Lower leg skin (tissue), 4 donors: ENCODE results near the gene C12orf75. TPM values are rescaled to one million over a fixed set of nuclear protein-coding genes. Genes with fewer than 3 reads are reported as not detected.

ENCODE experiments used
- DNase-seq, 2 donors: peaks; one replicate each; pipeline ENCODE4 v3.0.0-alpha.2; 2019; ENCODE audit warnings: low spot score in 2 of 2
- H3K4me3 ChIP-seq: fragments of 200-600 bp; sonication (generic); 2 replicates; pipeline ENCODE4 v1.5.1; 2017; ENCODE audit warnings: mild to moderate bottlenecking, low read depth; ENCODE audit not compliant: poor library complexity, severe bottlenecking
- POLR2A ChIP-seq, 2 donors: fragments of 450-650 bp; IDR thresholded peaks; one replicate each; pipeline ENCODE4 v1.6.1; 2016 to 2017; ENCODE audit warnings: antibody characterized with exemption in 2 of 2, mild to moderate bottlenecking in 1 of 2, moderate library complexity in 1 of 2
- WGBS, 2 donors: methylation state at CpG; one replicate each; pipeline ENCODE4 v1.1.5; 2018; 5-methylcytosine and 5-hydroxymethylcytosine counted together
- intact Hi-C: fragments of 100-400 bp; cut with DNase I; formaldehyde crosslinking; loops from one replicate; pipeline ENCODE4 v1.15.0; 2023; ENCODE audit warnings: low total_unique reads
- total RNA-seq, 4 donors: library from RNA; depleted of rRNA; stranded (reverse); fragments of >200 nt; gene quantifications; one replicate each; pipeline ENCODE4 v1.1.0, GENCODE V29; 2016
- TF ChIP-seq, protein P1 (sequence below), 3 donors: fragments of 450-650 bp; IDR thresholded peaks; one replicate each; pipeline ENCODE4 v1.5.1; 2016; ENCODE audit warnings: antibody characterized with exemption in 3 of 3, mild to moderate bottlenecking in 3 of 3, moderate library complexity in 2 of 3

Gene C12orf75
- total RNA-seq, 4 donors from 2014 or later, result 13.2 to 24.3 (median 15.4) TPM

GRCh38 chr12:105374303-105374702 lies 43.8 kb downstream of the C12orf75 start:
- intact Hi-C loops, result no loop called here
- WGBS, 2 donors, result 90 to 97% methylated on average over 1 of the region's 1 CpG
- H3K4me3 ChIP-seq, result no peak overlapping the region
- no peak for DNase-seq
- TF ChIP-seq, protein P1, sequence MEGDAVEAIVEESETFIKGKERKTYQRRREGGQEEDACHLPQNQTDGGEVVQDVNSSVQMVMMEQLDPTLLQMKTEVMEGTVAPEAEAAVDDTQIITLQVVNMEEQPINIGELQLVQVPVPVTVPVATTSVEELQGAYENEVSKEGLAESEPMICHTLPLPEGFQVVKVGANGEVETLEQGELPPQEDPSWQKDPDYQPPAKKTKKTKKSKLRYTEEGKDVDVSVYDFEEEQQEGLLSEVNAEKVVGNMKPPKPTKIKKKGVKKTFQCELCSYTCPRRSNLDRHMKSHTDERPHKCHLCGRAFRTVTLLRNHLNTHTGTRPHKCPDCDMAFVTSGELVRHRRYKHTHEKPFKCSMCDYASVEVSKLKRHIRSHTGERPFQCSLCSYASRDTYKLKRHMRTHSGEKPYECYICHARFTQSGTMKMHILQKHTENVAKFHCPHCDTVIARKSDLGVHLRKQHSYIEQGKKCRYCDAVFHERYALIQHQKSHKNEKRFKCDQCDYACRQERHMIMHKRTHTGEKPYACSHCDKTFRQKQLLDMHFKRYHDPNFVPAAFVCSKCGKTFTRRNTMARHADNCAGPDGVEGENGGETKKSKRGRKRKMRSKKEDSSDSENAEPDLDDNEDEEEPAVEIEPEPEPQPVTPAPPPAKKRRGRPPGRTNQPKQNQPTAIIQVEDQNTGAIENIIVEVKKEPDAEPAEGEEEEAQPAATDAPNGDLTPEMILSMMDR (IDR thresholded peaks at IDR 0.05), result no peak
- TF ChIP-seq POLR2A (IDR thresholded peaks at IDR 0.05), result no peak

DNA sequence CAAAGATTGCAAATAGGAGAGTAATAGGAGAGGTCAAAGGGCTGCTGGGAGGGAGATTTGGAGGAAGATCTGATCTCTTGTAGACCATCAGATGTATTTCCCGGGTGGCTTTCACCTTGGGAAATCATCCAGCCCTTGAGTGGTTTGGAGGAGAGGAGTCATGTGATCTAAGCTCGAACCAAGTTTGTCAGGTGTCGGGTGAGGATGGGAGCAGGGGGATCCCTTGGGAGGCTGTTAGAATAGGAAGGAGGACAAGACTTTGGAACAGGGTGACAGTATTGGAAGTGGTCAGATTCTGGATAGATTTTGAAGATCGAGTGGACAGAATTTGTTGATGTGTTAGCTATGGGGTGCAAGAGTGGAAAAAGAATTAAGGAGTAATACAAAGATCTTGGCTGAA lies 46.6 kb downstream of the C12orf75 start:
- TF ChIP-seq, protein P1 (IDR thresholded peaks at IDR 0.05), result no peak
- TF ChIP-seq POLR2A (IDR thresholded peaks at IDR 0.05), result no peak
- no peak for DNase-seq
- intact Hi-C loops, result no loop called here
- WGBS, 2 donors, result 92% methylated on average over 4 of the region's 4 CpGs
- no peak overlapping the region for H3K4me3 ChIP-seq

DNA sequence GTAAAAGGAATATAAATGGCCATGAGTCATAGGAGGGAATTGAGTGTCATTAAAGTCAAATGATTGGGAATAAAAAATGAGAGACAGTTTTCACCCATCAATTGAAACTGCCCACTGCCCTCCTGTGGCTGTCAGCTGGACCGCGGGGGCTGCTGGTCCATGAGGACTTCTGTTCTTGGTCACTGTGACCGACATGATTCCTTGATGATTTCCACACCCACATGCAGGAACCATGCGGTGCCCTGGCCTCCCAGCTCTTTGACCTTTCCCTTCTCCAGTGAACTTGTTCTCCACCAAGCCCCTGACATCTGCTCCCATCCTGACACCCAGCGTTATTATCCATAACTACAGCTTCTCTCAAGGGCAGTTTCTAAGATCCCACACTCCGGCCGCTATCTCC lies 48.4 kb downstream of the C12orf75 start:
- WGBS, 2 donors, result 80 to 88% methylated on average over 7 of the region's 7 CpGs
- H3K4me3 ChIP-seq, result no peak overlapping the region
- intact Hi-C loops, result no loop called here
- TF ChIP-seq, protein P1 (IDR thresholded peaks at IDR 0.05), result no peak
- TF ChIP-seq POLR2A (IDR thresholded peaks at IDR 0.05), result no peak
- no peak for DNase-seq

GRCh38 chr12:105382771-105383622 lies 52.5 kb downstream of the C12orf75 start:
- TF ChIP-seq, protein P1 (IDR thresholded peaks at IDR 0.05), result peak in 1 of 3 donors; percentile 44
- no peak for TF ChIP-seq POLR2A (IDR thresholded peaks at IDR 0.05)
- intact Hi-C loops, result no loop called here
- DNase-seq, result no peak
- no peak overlapping the region for H3K4me3 ChIP-seq
- WGBS, 2 donors, result 23 to 26% methylated on average over 18 of the region's 18 CpGs

- intact Hi-C loops, result no loop called here
- no peak for TF ChIP-seq POLR2A (IDR thresholded peaks at IDR 0.05)
- TF ChIP-seq, protein P1 (IDR thresholded peaks at IDR 0.05), result no peak
- no peak for DNase-seq
- no peak overlapping the region for H3K4me3 ChIP-seq
- WGBS, 2 donors, result 92 to 96% methylated on average over 6 of the region's 6 CpGs
Observed at GRCh38 chr12:105384220-105384619, 53.7 kb downstream of the C12orf75 start.
